NCI-H446 (cell line): Measurements from ENCODE around the gene KCNE2.
"Not testable (repeated sequence)": the region's sequence is repeated elsewhere in the genome, so short reads cannot be mapped to it uniquely, and the experiment has no call there.

Experiments
- DNase-seq, 2 experiments: peaks; one replicate each; lab custom pipeline; 2025; lab: John Stamatoyannopoulos, UW

The KCNE2 gene

DNA sequence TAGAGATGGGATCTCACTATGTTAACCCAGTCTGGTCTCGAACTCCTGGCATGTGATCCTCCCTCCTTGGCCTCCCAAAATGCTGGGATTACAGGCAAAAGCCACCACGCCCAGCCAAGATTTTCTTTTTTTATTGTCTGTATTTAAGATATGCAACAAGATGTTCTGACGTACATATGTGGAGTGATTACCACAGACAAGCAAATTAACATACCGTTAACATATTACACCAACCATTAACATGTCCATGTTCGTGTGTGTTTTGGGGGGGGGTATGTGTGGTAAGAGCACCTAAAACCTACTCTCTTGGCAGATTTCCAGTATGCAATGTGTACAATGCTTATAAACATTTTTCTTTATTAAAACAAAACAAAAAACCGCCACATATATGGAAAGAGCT is 10.6 kb upstream of the KCNE2 start:
- no peak for DNase-seq

DNA sequence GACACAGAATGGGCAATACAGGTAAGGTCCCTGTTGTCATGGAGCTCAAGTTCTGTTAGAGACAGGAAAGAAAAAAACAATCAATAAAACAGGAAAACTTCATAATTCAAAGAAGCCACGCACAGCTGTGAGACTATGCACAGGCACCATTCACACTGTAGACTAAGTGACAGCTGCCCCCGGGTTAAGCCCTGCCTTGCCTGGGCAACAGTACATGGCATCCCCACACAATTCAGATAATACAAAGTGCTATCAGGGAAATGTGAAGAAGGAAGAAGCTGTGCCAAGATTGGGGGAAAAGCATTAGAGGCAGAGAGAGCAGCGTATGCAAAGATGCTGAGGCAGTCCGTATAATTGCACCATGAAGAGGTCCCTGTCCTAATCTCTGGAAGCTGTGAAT is 9.0 kb upstream of the KCNE2 start:
- DNase-seq, result no peak

DNA sequence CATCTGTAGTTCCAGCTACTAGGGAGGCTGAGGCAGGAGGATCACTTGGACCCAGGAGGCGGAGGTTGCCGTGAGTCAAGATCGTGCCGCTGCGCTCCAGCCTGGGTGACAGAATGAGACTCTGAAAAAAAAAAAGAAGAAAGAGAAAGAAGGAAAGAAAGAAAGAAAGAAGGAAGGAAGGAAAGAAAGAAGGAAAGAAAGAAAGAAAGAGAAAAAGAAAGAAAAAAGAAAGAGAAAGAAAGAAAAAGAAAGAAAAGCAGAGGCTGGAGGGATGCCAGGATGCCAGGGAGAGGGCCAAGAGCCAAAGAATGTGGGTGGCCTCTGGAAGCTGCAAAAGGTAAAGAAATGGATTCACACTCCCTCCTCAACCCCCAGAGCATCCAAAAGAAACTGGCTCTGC is 8.2 kb upstream of the KCNE2 start:
- no peak for DNase-seq

DNA sequence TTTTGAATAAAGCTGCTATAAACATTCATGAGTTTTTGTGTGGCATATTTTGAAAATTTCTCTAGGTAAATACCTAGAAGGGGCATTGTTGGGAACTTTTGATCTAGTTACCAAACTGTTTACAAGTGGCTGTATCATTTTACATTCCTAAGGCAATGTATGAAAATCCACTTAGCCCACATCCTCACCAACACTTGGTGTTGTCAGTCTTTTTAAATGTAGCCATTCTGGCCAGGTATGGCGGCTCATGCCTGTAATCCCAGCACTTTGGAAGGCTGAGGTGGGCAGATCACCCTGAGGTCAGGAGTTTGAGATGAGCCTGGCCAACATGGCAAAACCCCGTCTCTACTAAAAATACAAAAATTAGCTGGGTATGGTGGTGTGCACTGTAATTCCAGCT is 5.9 kb upstream of the KCNE2 start:
- DNase-seq, result no peak

DNA sequence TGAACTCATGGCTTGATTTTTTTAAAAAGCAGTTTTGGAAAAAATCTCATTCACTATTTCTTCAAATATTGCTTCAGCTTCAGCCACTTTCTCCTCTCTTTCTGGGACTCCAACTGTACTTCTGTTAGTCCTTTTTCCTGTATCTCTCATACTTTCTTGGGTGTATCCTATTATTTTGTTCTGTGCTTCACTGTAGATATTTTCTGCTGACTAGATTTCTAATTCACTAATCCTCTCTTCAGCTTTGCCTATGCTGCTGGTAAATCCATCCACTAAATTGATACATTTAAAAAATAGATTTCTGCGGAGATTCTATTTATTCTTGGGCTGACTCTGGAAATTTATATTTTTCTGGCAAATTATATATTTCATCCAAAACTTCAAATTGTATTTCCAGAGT is 4.9 kb upstream of the KCNE2 start:
- no peak for DNase-seq

DNA sequence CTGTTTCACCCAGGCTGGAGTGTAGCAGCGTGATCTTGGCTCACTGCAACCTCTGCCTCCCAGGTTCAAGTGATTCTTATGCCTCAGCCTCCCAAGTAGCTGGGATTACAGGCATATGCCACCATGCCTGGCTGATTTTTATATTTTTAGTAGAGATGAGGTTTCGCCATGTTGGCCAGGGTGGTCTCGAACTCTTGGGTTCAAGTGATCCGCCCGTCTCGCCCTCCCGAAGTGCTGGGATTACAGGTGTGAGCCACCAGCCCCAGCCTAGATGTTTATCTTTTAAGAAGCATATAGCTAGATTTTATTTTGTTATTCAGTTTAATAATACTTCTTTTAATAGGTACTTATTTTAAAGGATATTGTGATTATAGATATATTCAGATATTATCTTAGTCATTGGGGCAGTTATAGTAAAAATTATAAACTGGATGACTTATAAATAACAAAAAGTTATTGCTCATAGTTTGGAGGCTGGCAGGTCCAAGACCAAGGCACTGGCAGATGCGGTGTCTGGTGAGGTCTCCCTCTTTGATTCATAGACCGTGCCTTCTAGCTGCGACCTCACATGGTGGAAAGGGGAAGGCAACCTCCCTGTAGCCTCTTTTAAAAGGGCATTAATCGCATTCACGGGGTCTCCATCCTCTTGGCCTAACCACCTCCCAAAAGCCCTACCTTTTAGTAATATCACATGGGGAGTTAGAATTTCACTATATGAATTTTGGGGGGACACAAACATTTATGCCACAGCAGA is 3.1 kb upstream of the KCNE2 start:
- DNase-seq, result peak in 1 of 2 experiments; percentile 13

DNA sequence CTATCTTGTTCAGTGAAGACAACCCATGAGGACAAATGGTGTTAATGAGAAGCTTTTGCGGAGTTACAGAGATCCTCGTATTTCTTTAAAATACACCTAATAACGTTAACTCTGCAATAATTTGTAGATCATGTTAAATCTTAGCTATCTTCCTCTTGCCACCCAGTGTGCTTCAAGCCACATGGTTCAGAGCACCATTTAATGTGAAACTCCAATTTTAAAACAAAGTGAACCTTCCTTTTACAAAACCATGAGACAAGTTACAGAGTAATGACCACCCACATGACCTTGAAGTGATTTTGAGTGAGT is 1.7 kb upstream of the KCNE2 start:
- no peak for DNase-seq

DNA sequence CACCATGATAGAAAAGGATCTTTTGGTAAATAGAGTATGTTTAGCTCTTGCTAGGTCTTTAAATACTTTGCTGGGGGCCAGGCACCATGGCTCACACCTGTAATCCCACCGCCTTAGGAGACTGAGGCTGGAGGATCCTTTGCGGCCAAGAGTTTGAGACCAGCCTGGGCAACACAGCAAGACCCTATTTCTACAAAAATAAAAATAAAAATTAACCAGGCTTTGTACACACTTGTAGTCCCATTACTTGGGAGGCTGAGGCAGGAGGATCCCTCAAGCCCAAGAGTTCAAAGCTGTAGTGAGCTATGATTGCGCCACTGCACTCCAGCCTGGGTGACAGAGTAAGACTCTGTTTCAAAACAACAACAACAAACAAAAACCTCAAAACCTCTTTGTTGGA is 1.1 kb upstream of the KCNE2 start:
- DNase-seq, result no peak

DNA sequence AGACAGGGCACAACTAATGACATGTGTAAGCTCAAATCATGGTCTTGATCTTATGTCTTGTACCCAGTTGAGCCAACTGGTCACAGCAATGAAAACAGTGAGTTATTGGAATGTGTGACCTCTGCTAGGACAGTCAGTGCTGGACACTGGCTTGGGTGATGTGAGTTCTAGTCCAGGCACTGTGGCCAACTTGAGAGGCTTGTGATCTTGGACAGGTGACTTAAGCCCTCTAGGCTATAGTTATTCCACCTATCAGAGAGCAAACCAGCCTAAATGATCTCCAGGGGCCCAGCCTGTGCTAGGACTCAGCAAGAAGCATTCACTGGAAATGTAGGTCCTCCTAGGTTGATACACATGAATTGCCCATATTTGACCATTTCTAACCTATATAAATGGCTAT is 1.1 kb downstream of the KCNE2 start:
- no peak for DNase-seq

DNA sequence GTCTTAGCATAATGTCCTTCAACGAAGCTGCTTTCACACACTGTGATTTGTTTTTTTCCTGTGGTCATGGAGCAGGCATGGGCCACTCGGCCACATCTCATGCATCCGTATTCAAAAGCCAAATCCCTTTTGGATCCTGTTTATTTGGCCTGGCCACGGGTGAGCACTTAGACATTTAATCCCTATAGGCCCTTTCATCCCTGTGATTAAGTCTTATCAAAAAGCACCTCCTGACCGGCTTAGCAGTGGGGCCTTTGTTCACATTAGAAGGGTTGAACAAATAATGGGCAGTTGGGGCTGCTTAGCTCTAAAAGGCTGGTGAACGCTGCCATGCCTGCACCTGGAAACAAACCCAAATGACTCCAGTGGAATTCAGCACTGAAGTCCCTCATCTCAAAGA is 2.0 kb downstream of the KCNE2 start:
- DNase-seq, result no peak

DNA sequence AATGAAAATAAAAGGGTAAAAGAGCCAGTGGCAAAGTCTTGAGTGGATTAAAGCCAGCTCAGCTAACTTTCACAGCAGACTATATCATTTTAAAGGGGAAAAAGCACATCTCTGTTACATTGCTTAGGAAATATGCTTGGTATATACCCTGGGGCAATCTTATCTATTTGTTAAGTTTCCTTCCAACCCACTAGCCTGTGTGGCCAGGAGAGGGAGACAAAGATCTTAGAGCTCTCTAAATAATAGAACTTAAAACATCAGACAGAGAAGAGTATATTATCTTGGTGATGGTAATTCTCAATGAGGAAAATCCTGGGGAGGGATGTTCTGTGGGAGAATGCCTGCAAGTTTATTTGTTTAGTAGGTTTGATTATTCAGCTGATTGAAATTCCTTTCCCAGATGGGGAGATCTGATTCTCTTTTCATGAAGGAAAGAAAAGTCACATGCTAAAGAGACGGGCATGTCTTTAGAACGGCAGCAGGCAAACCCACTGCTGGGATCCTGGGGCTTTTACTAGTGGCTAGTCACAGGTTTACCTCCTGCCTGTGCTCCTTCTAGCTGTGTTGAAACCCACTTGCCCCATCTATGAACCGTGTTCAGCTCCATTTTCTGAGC is 3.6 kb downstream of the KCNE2 start:
- DNase-seq, result peak; percentile 61 to 70

DNA sequence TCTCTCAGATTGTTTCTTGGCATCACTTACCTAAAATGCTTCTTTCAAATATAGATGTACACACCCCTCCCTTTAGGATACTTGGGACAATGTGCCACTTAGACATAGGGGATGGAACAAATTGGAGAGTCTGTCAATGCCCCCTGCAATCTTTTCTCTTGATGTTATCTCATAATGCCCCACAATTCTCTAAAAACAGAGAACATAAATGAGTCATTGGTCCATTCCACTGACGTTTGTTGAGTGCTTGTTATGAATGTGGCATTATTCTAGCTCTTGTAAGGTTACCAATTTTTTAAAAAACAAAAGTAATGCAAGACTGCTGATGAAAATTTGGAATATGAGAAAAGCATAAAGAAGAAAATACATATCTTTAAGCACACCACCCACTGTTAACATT is 5.9 kb downstream of the KCNE2 start:
- no peak for DNase-seq

DNA sequence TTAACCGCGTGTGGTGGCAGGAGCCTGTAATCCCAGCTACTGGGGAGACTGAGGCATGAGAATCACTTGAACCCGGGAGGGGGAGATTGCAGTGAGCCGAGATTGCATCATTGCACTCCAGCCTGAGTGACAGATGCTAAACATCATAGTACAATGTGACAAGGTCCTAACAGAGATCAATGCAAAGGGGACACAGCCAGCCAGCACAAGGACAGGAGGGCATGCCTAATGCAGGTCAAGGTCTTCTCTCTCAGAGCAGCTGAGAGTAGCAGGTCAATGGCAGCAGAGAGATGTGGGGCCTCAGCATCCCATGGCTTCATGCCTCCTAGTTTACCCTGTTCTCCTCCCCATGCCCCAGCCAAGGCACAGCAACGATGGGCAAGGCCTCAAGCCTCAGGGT is 8.5 kb downstream of the KCNE2 start:
- DNase-seq, result no peak

DNA sequence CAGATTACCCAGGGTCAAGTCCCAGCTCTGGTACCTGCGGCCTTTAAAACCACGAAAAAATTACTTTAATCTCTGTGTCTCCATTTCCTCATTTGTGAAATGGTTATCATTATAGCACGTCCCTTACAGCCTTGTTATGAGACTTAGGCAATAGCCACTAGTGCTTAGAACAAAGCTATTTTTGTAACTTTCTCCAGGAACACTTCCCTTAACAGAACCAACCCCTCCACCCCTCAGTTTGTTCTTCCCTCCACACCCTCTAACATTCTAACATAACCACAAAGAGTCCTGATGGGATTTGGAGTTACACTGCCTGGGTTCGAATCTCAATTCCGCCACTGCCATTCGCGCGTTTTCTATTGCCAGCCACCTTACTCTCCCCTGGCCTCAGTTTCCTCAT is 10.7 kb downstream of the KCNE2 start:
- not testable (repeated sequence) for DNase-seq

DNA sequence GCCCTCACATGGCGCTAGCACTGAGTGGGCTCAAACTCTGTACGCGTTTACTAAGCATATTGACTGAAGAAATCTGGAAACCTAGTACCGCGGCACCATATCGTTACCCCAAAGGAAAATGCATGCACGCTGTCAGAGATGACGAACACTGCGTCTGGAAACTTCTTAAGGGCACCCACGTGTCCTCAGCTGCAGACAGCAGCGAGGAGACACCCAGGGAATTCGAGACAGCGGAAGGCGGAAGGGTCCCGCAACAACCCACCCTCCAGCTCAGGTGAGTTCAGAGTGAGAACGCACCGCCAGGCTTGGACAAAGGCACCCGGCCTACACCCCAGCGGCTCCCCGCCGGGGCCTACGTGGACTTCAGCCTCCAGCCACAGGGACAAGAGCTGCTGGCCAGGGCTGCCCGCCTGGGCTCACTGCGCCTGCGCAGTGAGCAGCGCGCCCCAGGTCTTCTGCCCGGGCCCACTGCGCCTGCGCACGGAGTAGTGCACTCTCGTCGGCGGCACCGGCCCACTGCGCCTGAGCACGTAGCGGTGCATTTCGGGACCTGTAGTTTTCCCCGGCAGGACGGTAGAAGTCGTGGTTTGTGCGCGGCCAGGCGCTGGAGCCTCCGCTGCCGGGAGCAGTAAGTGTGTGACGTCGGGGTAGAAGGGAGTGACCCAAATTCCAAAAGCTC is 11.3 kb downstream of the KCNE2 start, which contains the start of gene SMIM11:
TSS of gene SMIM11 (plus strand) at position 568 of the 679 bp plus-strand sequence. CDS start 3,998 bp downstream, outside the sequence.
- DNase-seq, result not testable (repeated sequence)

DNA sequence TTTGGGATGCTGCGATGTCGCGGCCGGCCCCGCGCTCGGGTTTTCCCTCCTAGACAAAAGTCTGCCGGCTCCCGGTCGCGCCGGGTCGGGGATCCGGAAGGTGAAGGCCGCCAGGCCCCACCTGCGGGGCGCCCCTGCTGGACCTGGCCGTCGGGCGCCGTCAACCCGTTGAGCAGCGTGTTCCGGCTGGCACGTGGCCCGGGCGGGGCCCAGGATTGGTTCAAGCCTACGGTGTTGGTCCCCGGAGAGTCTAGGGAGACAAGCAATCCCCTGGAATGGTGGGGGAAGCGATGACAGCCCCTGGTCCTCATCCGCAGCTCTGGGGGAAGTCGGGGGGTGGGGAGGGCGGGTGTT is 11.8 kb downstream of the KCNE2 start:
- DNase-seq, result not testable (repeated sequence)

DNA sequence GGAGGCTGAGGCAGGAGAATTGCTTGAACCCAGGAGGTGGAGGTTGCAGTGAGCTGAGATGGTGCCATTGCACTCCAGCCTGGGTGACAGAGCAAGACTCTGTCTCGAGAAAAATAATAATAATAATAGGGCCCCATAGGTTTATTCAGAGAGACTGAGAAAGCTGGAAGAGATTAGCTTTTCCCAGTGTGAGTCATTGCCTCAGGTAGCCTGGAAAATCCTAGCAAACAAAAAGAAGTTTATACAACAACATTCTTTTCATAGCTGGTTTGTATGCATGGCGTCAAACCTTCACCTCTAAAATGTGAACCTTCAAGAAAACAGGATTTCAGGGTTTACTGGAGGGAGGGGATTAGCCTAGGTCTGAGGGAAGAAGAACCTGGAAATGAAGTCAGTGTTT is 19.3 kb downstream of the KCNE2 start:
- DNase-seq, result not testable (repeated sequence)

DNA sequence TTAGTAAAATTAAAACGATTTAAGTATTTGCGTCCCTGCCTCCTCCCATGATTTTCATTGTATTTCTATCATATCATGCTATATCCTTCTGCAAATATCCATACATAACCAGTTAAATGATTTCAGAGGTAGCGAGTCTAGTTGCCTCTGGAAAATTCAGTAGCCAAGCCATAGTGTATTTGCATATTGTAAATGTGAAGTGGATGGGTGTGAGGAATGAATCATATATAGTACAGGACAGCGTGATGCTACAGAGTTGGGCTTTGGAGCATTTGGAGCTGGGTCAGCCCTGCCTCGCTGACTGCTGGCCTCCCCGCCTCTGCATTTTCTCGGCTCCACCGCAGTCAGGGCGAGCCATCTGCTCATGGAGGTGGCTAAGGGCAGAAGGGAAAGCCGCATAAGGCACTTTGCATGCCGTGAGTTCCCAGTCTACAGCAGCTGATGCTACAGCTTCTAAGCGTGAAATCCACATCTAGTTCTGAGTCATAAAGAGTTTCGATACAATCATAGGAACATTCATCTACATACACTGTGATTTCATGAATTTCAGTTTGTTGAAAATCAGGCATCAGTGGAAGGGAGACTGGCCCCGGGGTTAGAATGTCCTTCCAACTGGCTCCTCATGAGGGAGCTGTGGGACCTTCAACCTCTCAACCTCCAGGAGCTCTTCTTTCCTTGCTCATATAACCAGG is 20.1 kb downstream of the KCNE2 start:
- DNase-seq, result not testable (repeated sequence)

DNA sequence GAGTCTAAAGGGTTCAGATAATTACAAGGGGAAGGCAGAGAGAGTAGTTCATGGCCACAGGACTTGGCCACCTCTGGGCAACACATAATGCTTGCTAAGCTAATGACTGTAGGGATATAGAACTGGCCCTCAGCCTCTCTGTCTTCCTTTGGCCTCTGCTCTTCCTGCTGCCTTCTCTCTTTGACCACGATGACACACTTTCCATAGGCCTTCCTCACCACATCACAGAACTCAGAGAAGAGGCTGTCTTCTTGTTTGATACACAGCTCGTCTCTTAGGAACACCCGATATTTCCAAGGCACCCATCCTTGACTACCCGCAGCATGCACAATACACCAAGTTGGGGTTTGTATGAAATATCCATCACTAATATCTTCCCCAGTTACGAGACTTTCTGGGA is 36.7 kb downstream of the KCNE2 start:
- DNase-seq, result not testable (repeated sequence)

DNA sequence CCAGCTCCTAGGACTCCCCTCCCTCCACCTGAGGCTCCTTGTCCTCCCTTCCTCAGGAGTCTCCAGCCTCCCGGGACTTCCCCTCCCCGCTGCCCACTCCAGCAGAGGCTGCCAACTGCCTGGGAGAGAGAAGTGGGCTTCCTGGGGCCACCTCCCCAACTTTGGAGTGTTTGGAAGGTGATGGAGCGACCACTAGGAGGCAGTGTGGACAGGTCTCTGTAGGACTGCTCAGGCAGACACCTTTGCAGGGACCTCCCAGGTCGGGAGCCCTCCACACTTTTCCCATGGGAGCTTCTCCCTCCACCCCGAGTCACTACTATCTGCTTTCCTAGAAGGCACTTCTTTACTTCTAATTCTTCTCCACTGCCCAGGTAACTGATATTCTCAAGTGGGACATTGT is 40.9 kb downstream of the KCNE2 start:
- not testable (repeated sequence) for DNase-seq

DNA sequence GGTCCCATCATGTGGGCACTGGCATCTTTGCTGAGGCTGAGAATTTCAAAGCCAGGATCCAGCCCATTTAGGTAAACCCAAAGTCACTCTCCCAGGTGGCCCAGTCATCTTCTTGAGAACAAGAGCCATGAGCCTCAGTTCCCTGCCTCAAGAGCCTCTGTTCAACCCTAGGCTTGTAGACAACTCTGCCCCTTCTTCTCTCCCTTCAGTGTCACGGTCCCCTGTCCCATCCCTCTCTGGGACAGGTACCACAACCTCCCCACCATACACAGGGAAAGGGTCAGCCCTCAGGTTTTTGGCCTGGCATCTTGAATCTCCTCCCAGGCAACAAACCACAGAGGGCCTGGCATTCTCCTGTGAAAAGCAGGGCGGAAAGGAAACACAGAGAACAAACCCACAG is 41.9 kb downstream of the KCNE2 start:
- DNase-seq, result not testable (repeated sequence)

DNA sequence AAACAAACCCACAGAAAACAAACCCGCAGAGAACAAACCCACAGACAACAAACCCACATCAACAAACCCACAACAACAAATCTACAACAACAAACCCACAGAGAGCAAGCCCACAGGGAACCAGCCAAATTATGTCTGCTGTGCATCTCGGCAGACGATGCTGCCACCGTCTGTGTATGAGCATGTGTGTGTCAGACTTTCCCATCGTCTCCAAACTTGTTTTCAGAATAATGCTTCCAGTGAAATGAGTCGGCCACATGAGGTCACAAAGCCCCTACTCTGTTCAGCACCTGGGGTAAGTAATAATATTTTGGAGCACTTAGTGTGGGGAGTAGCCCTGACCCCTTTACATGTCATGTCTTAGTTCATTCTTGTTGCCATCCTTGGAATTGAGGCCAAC is 42.3 kb downstream of the KCNE2 start:
- not testable (repeated sequence) for DNase-seq

DNA sequence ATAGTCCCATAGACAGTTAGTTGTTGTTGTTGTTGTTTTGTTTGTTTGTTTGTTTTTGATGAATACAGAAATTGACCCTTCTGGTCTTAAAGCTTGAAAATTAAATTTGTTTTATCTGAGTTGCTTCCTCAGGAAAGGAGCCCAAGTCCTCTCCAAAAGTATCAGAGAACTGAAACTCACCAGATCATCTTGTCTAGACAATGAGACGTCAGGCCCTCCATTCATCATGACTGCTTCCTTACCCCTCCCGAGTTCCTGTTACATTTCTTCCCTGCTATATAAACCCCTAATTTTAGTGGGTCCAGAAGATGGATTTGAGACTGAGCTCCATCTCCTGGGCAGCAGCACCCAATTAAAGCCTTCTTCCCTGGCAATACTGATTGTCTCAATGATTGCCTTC is 42.9 kb downstream of the KCNE2 start:
- not testable (repeated sequence) for DNase-seq
